Measurements from ENCODE around the gene STK38.

STK38 gene

GRCh38 chr6:36548401-36548743, 1.1 kb upstream of the STK38 start:
- Histone ChIP-seq H4K91ac (ENCODE audit: low read depth, low read length, poor library complexity) (no peak overlapping the region), H3K4me1 (ENCODE audit: control insufficient read depth in 2 of 2, insufficient read depth in 1 of 2, low read depth in 1 of 2, low read length in 2 of 2) (peaks cover 2 to 7% of the 10 kb centered on the region in 2 donors), H3K18ac (ENCODE audit: low read length) (no peak overlapping the region), H2BK15ac (ENCODE audit: low read length) (no peak overlapping the region), H2AK5ac (ENCODE audit: low read depth, low read length) (no peak overlapping the region), H3K27me3 (ENCODE audit: control insufficient read depth in 3 of 3, insufficient read depth in 3 of 3, low read depth in 1 of 3, low read length in 3 of 3) (no peaks in the 10 kb centered on the region), H3K4ac (ENCODE audit: low read length) (no peak overlapping the region), H3K4me2 (ENCODE audit: insufficient read depth, low read length, poor library complexity, severe bottlenecking) (no peak overlapping the region), H3K36me3 (replicated peaks in 1 of 2; ENCODE audit: control insufficient read depth in 2 of 2, insufficient read depth in 2 of 2, low read length in 2 of 2) (peaks cover 0 to 11% of the 10 kb centered on the region in 2 donors), H3K9ac (ENCODE audit: low read depth, low read length, poor library complexity) (no peak overlapping the region), H2BK120ac (ENCODE audit: low read depth, low read length) (no peak overlapping the region), H4K8ac (ENCODE audit: low read depth, low read length) (no peak overlapping the region), H3K27ac (replicated peaks; ENCODE audit: low read length) (no peak overlapping the region), H2BK12ac (ENCODE audit: low read length) (no peak overlapping the region), H2AFZ (ENCODE audit: low read length) (peak overlapping the region; percentile 95), H3K23ac (ENCODE audit: low read depth, low read length, poor library complexity) (no peak overlapping the region), H3K14ac (ENCODE audit: low read length) (no peak overlapping the region), H3K4me3 (ENCODE audit: low read length in 2 of 2) (no peak overlapping the region), H2BK5ac (ENCODE audit: low read length) (no peak overlapping the region), H3K79me1 (ENCODE audit: low read depth, low read length) (peaks cover 8% of the 10 kb centered on the region), H3K9me3 (replicated peaks in 1 of 2; ENCODE audit: control insufficient read depth in 2 of 2, insufficient read depth in 1 of 2, low read depth in 1 of 2, low read length in 2 of 2) (no peaks in the 10 kb centered on the region)
- DNase-seq (ENCODE audit: low spot score): no peak
- no CpG with 5 or more reads among the region's 2 CpGs for WGBS, 2 donors (ENCODE audit: extremely low coverage in 2 of 2, insufficient read length in 2 of 2, insufficient replicate concordance in 1 of 2)

- Histone ChIP-seq H3K14ac (ENCODE audit: low read length) (no peak overlapping the region), H3K9me3 (replicated peaks in 1 of 2; ENCODE audit: control insufficient read depth in 2 of 2, insufficient read depth in 1 of 2, low read depth in 1 of 2, low read length in 2 of 2) (no peaks in the 10 kb centered on the region), H3K4me3 (ENCODE audit: low read length in 2 of 2) (peak overlapping the region in 1 of 2 donors; percentile 84), H3K36me3 (replicated peaks in 1 of 2; ENCODE audit: control insufficient read depth in 2 of 2, insufficient read depth in 2 of 2, low read length in 2 of 2) (peaks cover 0 to 13% of the 10 kb centered on the region in 2 donors), H2BK12ac (ENCODE audit: low read length) (no peak overlapping the region), H2BK120ac (ENCODE audit: low read depth, low read length) (no peak overlapping the region), H3K27ac (replicated peaks; ENCODE audit: low read length) (no peak overlapping the region), H2BK15ac (ENCODE audit: low read length) (no peak overlapping the region), H3K4me1 (ENCODE audit: control insufficient read depth in 2 of 2, insufficient read depth in 1 of 2, low read depth in 1 of 2, low read length in 2 of 2) (peaks cover 2 to 7% of the 10 kb centered on the region in 2 donors), H3K23ac (ENCODE audit: low read depth, low read length, poor library complexity) (no peak overlapping the region), H3K27me3 (ENCODE audit: control insufficient read depth in 3 of 3, insufficient read depth in 3 of 3, low read depth in 1 of 3, low read length in 3 of 3) (no peaks in the 10 kb centered on the region), H3K9ac (ENCODE audit: low read depth, low read length, poor library complexity) (no peak overlapping the region), H3K18ac (ENCODE audit: low read length) (no peak overlapping the region), H2BK5ac (ENCODE audit: low read length) (no peak overlapping the region), H2AK5ac (ENCODE audit: low read depth, low read length) (no peak overlapping the region), H3K4ac (ENCODE audit: low read length) (no peak overlapping the region), H4K8ac (ENCODE audit: low read depth, low read length) (no peak overlapping the region), H2AFZ (ENCODE audit: low read length) (peak overlapping the region; percentile 95), H3K4me2 (ENCODE audit: insufficient read depth, low read length, poor library complexity, severe bottlenecking) (no peak overlapping the region), H3K79me1 (ENCODE audit: low read depth, low read length) (peaks cover 9% of the 10 kb centered on the region), H4K91ac (ENCODE audit: low read depth, low read length, poor library complexity) (no peak overlapping the region)
- 100% methylated on average over 1 of the region's 13 CpGs for WGBS, 2 donors (ENCODE audit: extremely low coverage in 2 of 2, insufficient read length in 2 of 2, insufficient replicate concordance in 1 of 2)
- DNase-seq (ENCODE audit: low spot score): no peak
Measured at GRCh38 chr6:36547646-36548400, 544 bp upstream of the STK38 start.

- Histone ChIP-seq H3K9ac (ENCODE audit: low read depth, low read length, poor library complexity) (peak overlapping the region; percentile 60), H4K91ac (ENCODE audit: low read depth, low read length, poor library complexity) (no peak overlapping the region), H4K8ac (ENCODE audit: low read depth, low read length) (no peak overlapping the region), H3K4me2 (ENCODE audit: insufficient read depth, low read length, poor library complexity, severe bottlenecking) (peak overlapping the region; percentile 69), H3K27me3 (ENCODE audit: control insufficient read depth in 3 of 3, insufficient read depth in 3 of 3, low read depth in 1 of 3, low read length in 3 of 3) (no peaks in the 10 kb centered on the region), H3K4me1 (ENCODE audit: control insufficient read depth in 2 of 2, insufficient read depth in 1 of 2, low read depth in 1 of 2, low read length in 2 of 2) (peaks cover 2 to 7% of the 10 kb centered on the region in 2 donors), H3K18ac (ENCODE audit: low read length) (peak overlapping the region; percentile 46), H2BK5ac (ENCODE audit: low read length) (no peak overlapping the region), H3K9me3 (replicated peaks in 1 of 2; ENCODE audit: control insufficient read depth in 2 of 2, insufficient read depth in 1 of 2, low read depth in 1 of 2, low read length in 2 of 2) (no peaks in the 10 kb centered on the region), H2BK12ac (ENCODE audit: low read length) (no peak overlapping the region), H3K36me3 (replicated peaks in 1 of 2; ENCODE audit: control insufficient read depth in 2 of 2, insufficient read depth in 2 of 2, low read length in 2 of 2) (peaks cover 0 to 24% of the 10 kb centered on the region in 2 donors), H3K14ac (ENCODE audit: low read length) (no peak overlapping the region), H3K4me3 (ENCODE audit: low read length in 2 of 2) (peak overlapping the region; percentile 84 to 95), H2BK15ac (ENCODE audit: low read length) (no peak overlapping the region), H2AK5ac (ENCODE audit: low read depth, low read length) (no peak overlapping the region), H2AFZ (ENCODE audit: low read length) (peak overlapping the region; percentile 95), H2BK120ac (ENCODE audit: low read depth, low read length) (no peak overlapping the region), H3K27ac (replicated peaks; ENCODE audit: low read length) (peak overlapping the region; percentile 96), H3K79me1 (ENCODE audit: low read depth, low read length) (peaks cover 9% of the 10 kb centered on the region), H3K4ac (ENCODE audit: low read length) (no peak overlapping the region), H3K23ac (ENCODE audit: low read depth, low read length, poor library complexity) (no peak overlapping the region)
- WGBS, 2 donors (ENCODE audit: extremely low coverage in 2 of 2, insufficient read length in 2 of 2, insufficient replicate concordance in 1 of 2): no CpG with 5 or more reads among the region's 15 CpGs
- peak; percentile 27 for DNase-seq (ENCODE audit: low spot score)
Measured at GRCh38 chr6:36546308-36546919, 865 bp downstream of the STK38 start.

GRCh38 chr6:36545767-36546307, 1.4 kb downstream of the STK38 start:
- no peak overlapping the region for H4K91ac ChIP-seq (ENCODE audit: low read depth, low read length, poor library complexity)
- no peaks in the 10 kb centered on the region for H3K9me3 ChIP-seq (replicated peaks in 1 of 2; ENCODE audit: control insufficient read depth in 2 of 2, insufficient read depth in 1 of 2, low read depth in 1 of 2, low read length in 2 of 2)
- H2AK5ac ChIP-seq (ENCODE audit: low read depth, low read length): no peak overlapping the region
- H2BK120ac ChIP-seq (ENCODE audit: low read depth, low read length): no peak overlapping the region
- H2BK15ac ChIP-seq (ENCODE audit: low read length): no peak overlapping the region
- H2BK5ac ChIP-seq (ENCODE audit: low read length): no peak overlapping the region
- no peak for DNase-seq (ENCODE audit: low spot score)
- no peaks in the 10 kb centered on the region for H3K27me3 ChIP-seq (ENCODE audit: control insufficient read depth in 3 of 3, insufficient read depth in 3 of 3, low read depth in 1 of 3, low read length in 3 of 3)
- WGBS, 2 donors (ENCODE audit: extremely low coverage in 2 of 2, insufficient read length in 2 of 2, insufficient replicate concordance in 1 of 2): no CpG with 5 or more reads among the region's 3 CpGs
- H3K4me2 ChIP-seq (ENCODE audit: insufficient read depth, low read length, poor library complexity, severe bottlenecking): peak overlapping the region; percentile 69
- H3K23ac ChIP-seq (ENCODE audit: low read depth, low read length, poor library complexity): no peak overlapping the region
- H3K4me3 ChIP-seq (ENCODE audit: low read length in 2 of 2): peak overlapping the region; percentile 84 to 95
- peaks cover 9% of the 10 kb centered on the region for H3K79me1 ChIP-seq (ENCODE audit: low read depth, low read length)
- peaks cover 0 to 29% of the 10 kb centered on the region in 2 donors for H3K36me3 ChIP-seq (replicated peaks in 1 of 2; ENCODE audit: control insufficient read depth in 2 of 2, insufficient read depth in 2 of 2, low read length in 2 of 2)
- no peak overlapping the region for H3K27ac ChIP-seq (replicated peaks; ENCODE audit: low read length)
- H3K9ac ChIP-seq (ENCODE audit: low read depth, low read length, poor library complexity): no peak overlapping the region
- no peak overlapping the region for H2BK12ac ChIP-seq (ENCODE audit: low read length)
- H3K14ac ChIP-seq (ENCODE audit: low read length): no peak overlapping the region
- no peak overlapping the region for H2AFZ ChIP-seq (ENCODE audit: low read length)
- no peak overlapping the region for H3K4ac ChIP-seq (ENCODE audit: low read length)
- peaks cover 2 to 7% of the 10 kb centered on the region in 2 donors for H3K4me1 ChIP-seq (ENCODE audit: control insufficient read depth in 2 of 2, insufficient read depth in 1 of 2, low read depth in 1 of 2, low read length in 2 of 2)
- no peak overlapping the region for H4K8ac ChIP-seq (ENCODE audit: low read depth, low read length)
- no peak overlapping the region for H3K18ac ChIP-seq (ENCODE audit: low read length)
